LNCaP clone FGC (cell line): ENCODE measurements around the gene NRSN2.

ENCODE experiments used
- DNase-seq: peaks from one replicate; pipeline ENCODE4 v3.0.0-alpha.2; 2011; ENCODE audit warnings: low read depth
- H3K4me3 ChIP-seq: 2 replicates; pipeline ENCODE4 v1.5.1; 2011; ENCODE audit warnings: mild to moderate bottlenecking, low read depth, low read length, control low read depth
- TF ChIP-seq, protein P1 (sequence below): IDR thresholded peaks from 2 replicates; pipeline ENCODE4 v1.5.1; 2012; ENCODE audit warnings: mild to moderate bottlenecking; ENCODE audit not compliant: control insufficient read depth, insufficient read depth; ENCODE audit errors: extremely low read depth

Gene NRSN2

DNA sequence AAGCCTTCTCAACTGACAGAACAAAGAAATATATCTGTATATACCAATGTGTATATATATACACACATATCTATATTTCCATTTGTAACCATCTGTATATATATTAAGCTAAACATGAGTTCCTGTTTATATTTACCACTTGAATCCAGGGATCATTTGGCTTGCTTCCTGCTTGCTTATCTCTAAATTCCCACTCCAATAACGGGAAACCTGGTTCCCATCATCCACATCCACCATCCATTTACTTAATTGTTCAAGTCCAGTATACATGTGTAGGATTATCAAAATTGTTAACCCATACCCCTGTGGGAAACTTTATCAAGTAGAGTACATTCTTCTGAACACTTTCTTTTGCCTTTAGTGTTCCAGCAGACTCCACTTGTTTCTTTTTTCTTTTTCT is 34.0 kb upstream of the NRSN2 start:
- H3K4me3 ChIP-seq: no peak overlapping the region
- TF ChIP-seq, protein P1, sequence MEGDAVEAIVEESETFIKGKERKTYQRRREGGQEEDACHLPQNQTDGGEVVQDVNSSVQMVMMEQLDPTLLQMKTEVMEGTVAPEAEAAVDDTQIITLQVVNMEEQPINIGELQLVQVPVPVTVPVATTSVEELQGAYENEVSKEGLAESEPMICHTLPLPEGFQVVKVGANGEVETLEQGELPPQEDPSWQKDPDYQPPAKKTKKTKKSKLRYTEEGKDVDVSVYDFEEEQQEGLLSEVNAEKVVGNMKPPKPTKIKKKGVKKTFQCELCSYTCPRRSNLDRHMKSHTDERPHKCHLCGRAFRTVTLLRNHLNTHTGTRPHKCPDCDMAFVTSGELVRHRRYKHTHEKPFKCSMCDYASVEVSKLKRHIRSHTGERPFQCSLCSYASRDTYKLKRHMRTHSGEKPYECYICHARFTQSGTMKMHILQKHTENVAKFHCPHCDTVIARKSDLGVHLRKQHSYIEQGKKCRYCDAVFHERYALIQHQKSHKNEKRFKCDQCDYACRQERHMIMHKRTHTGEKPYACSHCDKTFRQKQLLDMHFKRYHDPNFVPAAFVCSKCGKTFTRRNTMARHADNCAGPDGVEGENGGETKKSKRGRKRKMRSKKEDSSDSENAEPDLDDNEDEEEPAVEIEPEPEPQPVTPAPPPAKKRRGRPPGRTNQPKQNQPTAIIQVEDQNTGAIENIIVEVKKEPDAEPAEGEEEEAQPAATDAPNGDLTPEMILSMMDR: no peak
- no peak for DNase-seq

DNA sequence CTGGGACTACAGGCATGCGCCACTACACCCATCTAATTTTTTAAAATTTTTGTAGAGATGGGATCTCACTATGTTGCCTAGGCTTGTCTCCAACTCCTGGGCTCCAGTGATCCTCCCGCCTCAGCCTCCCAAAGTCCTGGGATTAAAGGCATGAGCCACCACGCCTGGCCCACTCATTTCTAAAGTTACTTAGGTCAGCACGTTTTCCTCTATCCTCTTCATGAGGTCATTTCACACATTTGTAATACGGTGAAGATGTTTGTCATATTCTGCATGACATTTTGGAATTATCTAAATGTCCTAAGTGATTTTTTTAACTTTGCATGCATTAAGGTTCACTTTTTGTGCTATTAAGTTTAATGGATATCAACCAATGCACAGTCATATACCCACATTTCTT is 33.5 kb upstream of the NRSN2 start:
- TF ChIP-seq, protein P1: no peak
- DNase-seq: no peak
- H3K4me3 ChIP-seq: no peak overlapping the region

DNA sequence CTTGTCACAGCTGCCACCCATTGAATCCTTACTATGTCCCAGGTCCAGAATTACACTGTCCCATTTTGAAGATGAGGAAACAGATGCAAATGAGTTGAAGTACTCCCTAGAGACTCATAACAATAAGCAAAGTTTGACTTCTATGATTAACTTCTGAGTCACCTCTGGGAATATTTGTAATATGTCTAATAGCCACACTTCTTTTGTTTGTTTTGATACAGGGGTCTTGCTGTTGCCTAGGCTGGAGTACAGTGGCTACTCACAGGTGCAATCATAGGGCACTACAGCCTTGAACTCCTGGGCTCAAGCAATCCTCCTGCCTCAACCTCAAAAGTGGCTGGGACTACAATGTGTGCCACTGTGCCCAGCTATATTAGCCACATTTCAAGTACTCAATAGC is 33.0 kb upstream of the NRSN2 start:
- no peak for DNase-seq
- no peak overlapping the region for H3K4me3 ChIP-seq
- TF ChIP-seq, protein P1: no peak

DNA sequence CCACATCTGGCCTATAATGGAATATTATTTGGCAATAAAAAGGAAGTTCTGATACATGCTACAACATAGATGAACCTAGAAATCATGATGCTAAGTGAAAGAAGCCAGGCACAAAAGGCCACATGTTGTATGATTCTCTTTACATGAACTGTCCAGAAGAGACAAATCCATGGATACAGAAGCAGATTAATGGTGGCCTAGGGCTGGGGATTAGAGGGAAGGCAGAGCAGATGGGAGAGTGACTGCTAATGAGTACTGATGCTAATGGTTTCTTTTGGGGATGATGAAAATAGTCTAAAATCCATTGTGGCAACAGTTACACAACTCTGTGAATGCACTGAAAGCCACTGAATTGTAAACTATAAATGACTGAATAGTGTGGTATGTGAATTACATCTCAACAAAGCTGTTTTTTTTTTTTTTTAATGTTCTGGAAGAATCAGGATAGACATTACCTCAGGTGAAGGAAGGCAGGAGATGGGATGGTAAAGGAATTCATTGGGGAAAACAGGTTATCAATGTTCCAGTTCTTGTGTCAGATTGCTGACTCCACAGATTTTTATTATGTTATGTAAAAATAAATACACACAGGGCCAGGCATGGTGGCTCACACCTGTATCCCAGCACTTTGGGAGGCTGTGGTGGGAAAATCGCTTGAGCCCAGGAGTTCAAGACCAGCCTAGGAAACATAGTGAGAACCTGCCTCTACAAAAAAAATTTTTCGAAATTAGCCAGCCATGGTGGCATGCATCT is 30.4 kb upstream of the NRSN2 start:
- DNase-seq: no peak

DNA sequence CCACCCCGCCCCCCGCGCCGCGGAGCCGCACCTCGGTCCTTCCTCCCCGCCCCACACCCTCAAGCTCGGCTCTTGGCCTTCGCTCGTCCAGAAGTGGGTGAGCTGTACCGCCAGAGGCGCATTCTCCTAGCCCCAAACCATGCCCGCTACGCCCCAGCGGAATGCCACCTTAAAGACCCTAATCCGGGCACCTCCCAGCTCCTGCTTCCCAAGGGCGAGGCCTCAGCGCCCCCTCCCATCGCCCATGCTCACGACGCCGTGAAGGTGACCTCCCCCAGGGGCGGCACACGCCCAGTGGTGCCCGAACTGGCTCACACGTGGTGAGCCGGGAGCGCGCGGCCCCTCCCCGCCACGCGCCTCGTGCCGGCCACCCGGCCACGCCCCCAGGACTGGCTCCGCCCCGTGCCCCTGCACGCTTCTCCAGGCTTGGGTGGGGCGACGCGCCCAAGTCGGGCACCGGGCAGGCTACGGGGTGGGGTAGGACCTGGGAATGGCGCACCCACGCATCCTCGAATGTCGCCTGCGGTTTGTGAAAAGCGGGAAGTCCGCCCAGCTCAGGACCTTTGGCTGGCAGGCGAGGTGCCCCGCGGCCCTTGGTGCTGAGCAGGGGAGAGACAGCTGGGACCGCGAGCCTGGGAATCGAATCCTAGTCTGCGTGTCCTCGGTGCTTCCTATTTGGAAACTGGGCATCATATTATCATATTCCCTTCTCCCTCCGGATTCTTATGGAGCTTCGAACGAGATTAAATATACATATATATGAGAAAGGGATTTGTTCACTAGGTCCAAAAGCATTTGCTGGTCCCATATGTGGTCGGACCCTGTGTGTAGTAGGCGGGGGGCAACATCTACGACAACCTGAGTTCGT is 22.5 kb upstream of the NRSN2 start:
- TF ChIP-seq, protein P1: no peak
- H3K4me3 ChIP-seq: peak overlapping the region; percentile 78
- DNase-seq: no peak

More for the DNA sequence above, 30.4 kb upstream of the NRSN2 start:
- H3K4me3 ChIP-seq: no peak overlapping the region
- TF ChIP-seq, protein P1: no peak

DNA sequence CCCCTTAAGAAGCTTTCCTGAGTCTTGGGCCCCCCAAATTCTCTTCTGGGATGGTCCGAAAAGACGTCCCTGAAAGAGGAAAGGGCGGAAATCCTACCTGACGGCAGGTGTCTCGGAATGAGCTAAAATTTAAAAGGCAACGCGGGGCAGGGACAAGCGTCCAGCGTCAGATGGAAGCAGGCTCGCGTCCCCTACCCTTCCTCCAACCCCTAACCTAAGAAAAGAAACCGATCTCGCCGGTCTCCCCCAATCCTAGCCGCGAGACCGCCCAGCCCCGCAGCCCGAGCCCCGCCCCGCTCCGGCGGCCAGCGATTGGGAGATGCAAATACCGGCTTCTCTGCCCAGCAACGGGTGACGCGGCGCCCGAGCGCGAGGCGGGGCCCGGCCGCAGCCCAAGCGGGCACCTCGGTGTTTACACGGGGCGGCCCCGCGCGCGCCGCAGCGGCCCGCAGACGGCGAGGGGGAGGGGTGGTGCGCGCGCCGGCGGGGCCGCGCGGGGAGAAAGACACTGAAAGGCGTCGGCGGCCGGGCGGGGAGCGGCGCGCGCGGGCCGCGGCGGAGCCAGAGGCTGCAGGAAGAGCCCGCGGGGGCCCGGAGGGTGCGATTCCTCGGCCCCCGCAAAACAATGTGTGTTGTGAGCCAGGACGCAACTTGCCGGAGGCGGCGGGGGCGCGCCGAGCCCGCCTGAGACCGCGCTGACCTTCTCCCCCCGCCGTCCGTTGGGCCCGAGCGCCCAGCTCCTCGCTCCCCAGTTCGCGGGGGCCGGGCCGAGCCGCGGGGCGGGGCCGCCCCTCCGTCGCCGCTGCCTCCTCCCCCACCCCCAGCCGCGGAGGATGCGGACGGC is 21.6 kb upstream of the NRSN2 start, which contains the start of gene SOX12:
Gene SOX12, plus strand, starts transcription at position 508 of the 844 bp plus-strand sequence. CDS start 373 bp downstream, outside the sequence.
- TF ChIP-seq, protein P1: no peak
- H3K4me3 ChIP-seq: peak within 1 kb of the TSS; percentile 86
- DNase-seq: peak; percentile 75
